Gastrocnemius medialis (tissue), 4 donors: ENCODE results near the gene FBXL7.

Experiments
- CTCF ChIP-seq, 5 experiments: fragments of 450-650 bp in 3 of 5; fragments of 200-600 bp in 2 of 5; sonication (generic) in 2 of 5; IDR thresholded peaks in 4 of 5; conservative IDR thresholded peaks in 1 of 5; 1 replicate in 4 of 5; 2 replicates in 1 of 5; pipeline ENCODE4 v1.5.1; 2016 to 2019; ENCODE audit warnings: antibody characterized with exemption in 5 of 5, mild to moderate bottlenecking in 3 of 5, moderate library complexity in 3 of 5
- POLR2A ChIP-seq, 2 donors: fragments of 450-650 bp; IDR thresholded peaks; one replicate each; pipeline ENCODE4 v1.6.1; 2017; ENCODE audit warnings: antibody characterized with exemption in 2 of 2, mild to moderate bottlenecking in 2 of 2, moderate library complexity in 2 of 2

DNA sequence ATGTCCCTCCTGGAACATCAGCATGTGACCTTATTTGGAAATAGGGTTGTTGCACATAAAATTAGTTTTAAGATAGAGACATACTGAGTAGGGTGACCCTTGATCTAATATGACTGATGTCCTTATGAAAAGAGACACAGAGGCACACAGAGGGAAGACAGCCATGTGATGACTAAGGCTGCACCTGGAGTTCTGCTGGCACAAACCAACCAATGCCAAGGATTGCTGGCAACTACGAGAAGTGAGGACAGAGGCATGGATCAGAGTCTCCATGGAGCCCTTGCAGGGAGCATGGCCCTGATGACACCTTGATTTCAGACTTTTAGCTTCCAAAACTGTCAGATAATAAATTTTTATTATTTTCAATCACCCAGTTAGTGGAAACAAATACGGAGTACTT, 101.9 kb downstream of the FBXL7 start:
- TF ChIP-seq CTCF (IDR thresholded peaks at IDR 0.05 in 4 of 5, conservative IDR thresholded peaks at IDR 0.05 in 1 of 5), result no peak
- no peak for TF ChIP-seq POLR2A (IDR thresholded peaks at IDR 0.05)
